Fibroblast of skin of left quadriceps (primary cell): ENCODE results near the gene TEAD1.

Source experiments
- DNase-seq, 2 experiments: peaks; one replicate each; pipeline ENCODE4 v3.0.0-alpha.2; 2013; ENCODE audit warnings: low read depth in 2 of 2

Gene TEAD1

GRCh38 chr11:12897867-12898266 lies 223.6 kb downstream of the TEAD1 start:
- DNase-seq, result peak in 1 of 2 experiments; percentile 25

GRCh38 chr11:12900496-12900895 lies 226.3 kb downstream of the TEAD1 start:
- DNase-seq, result peak; percentile 55

- no peak for DNase-seq
These were observed 227.1 kb downstream of the TEAD1 start for GRCh38 chr11:12901272-12901671.

GRCh38 chr11:12901874-12902481 lies 227.8 kb downstream of the TEAD1 start:
- DNase-seq, result no peak

- DNase-seq, result no peak
These were observed 228.7 kb downstream of the TEAD1 start for GRCh38 chr11:12902791-12903486.

- no peak for DNase-seq
These were observed 231.2 kb downstream of the TEAD1 start for GRCh38 chr11:12905435-12905834.

GRCh38 chr11:12906501-12906900 lies 232.3 kb downstream of the TEAD1 start:
- DNase-seq, result no peak

- no peak for DNase-seq
These were observed 235.7 kb downstream of the TEAD1 start for GRCh38 chr11:12909879-12910278.

GRCh38 chr11:12914400-12914912 lies 240.2 kb downstream of the TEAD1 start:
- DNase-seq, result peak; percentile 20

- no peak for DNase-seq
These were observed 240.9 kb downstream of the TEAD1 start for GRCh38 chr11:12915093-12915492.

- DNase-seq, result no peak
These were observed 243.6 kb downstream of the TEAD1 start for GRCh38 chr11:12917822-12918221.

GRCh38 chr11:12918667-12919066 lies 244.4 kb downstream of the TEAD1 start:
- no peak for DNase-seq

- no peak for DNase-seq
These were observed 248.2 kb downstream of the TEAD1 start for GRCh38 chr11:12922418-12922817.

- peak; percentile 25 to 31 for DNase-seq
These were observed 248.8 kb downstream of the TEAD1 start for GRCh38 chr11:12922980-12923507.

GRCh38 chr11:12924650-12925049 lies 250.4 kb downstream of the TEAD1 start:
- DNase-seq, result no peak

- no peak for DNase-seq
These were observed 251.3 kb downstream of the TEAD1 start for GRCh38 chr11:12925520-12925919.

GRCh38 chr11:12927221-12927620 lies 253.0 kb downstream of the TEAD1 start:
- DNase-seq, result peak; percentile 32 to 40

GRCh38 chr11:12927886-12928285 lies 253.7 kb downstream of the TEAD1 start:
- DNase-seq, result no peak

- DNase-seq, result no peak
These were observed 256.6 kb downstream of the TEAD1 start for GRCh38 chr11:12930850-12931249.

GRCh38 chr11:12932485-12932884 lies 258.3 kb downstream of the TEAD1 start:
- no peak for DNase-seq

GRCh38 chr11:12936200-12936599 lies 262.0 kb downstream of the TEAD1 start:
- no peak for DNase-seq

GRCh38 chr11:12938590-12939247 lies 264.5 kb downstream of the TEAD1 start:
- no peak for DNase-seq

GRCh38 chr11:12941671-12942070 lies 267.4 kb downstream of the TEAD1 start:
- no peak for DNase-seq
